VCaP (cell line): ENCODE results near the gene AK8.
A peak's percentile ranks its signal among the peaks of the same experiment; 100 is the strongest.

Experiments used
- H3K27ac ChIP-seq: fragments of 450-650 bp; 2 replicates; pipeline ENCODE4 v1.5.1; 2017
- CTCF ChIP-seq: fragments of 450-650 bp; conservative IDR thresholded peaks from 2 replicates; pipeline ENCODE4 v1.5.1; 2017; ENCODE audit warnings: mild to moderate bottlenecking, moderate library complexity

The AK8 gene

GRCh38 chr9:132697230-132697629 lies 180.9 kb downstream of the AK8 start:
- TF ChIP-seq CTCF, result no peak
- no peak overlapping the region for H3K27ac ChIP-seq

GRCh38 chr9:132694144-132694543 lies 183.9 kb downstream of the AK8 start:
- peak; percentile 64 for TF ChIP-seq CTCF
- no peak overlapping the region for H3K27ac ChIP-seq

- H3K27ac ChIP-seq, result no peak overlapping the region
- no peak for TF ChIP-seq CTCF
These were observed 187.4 kb downstream of the AK8 start for GRCh38 chr9:132690696-132691095.

- no peak overlapping the region for H3K27ac ChIP-seq
- no peak for TF ChIP-seq CTCF
These were observed 194.2 kb downstream of the AK8 start for GRCh38 chr9:132683873-132684272.

GRCh38 chr9:132681561-132681960 lies 196.5 kb downstream of the AK8 start:
- H3K27ac ChIP-seq, result no peak overlapping the region
- no peak for TF ChIP-seq CTCF

GRCh38 chr9:132679946-132680625 lies 198.0 kb downstream of the AK8 start:
- no peak for TF ChIP-seq CTCF
- H3K27ac ChIP-seq, result no peak overlapping the region

GRCh38 chr9:132677976-132678375 lies 200.1 kb downstream of the AK8 start:
- H3K27ac ChIP-seq, result no peak overlapping the region
- no peak for TF ChIP-seq CTCF
